ENCODE measurements around the gene NUDT3.

DNA sequence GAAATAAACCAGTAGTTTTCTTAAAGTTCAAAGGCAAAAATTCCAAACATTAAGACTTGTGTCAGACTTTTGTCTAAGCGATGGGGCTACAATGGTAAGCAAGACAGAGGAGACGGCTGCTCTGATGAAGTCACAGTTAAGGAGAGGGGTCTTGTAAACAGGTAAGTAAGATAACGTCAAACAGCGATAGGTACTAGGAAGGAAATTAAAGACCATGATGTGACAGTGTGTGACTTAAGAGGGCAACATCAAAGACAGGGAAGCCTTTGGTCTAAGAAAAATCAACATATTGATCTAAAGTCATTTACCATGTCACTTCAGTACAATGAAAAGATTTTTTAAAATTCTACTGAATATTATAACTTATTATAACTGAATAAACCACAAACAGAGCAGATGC, 23.1 kb downstream of the NUDT3 start:
- no peak for TF ChIP-seq POLR2A (IDR thresholded peaks at IDR 0.05; ENCODE audit: low read length)
- TF ChIP-seq RNF2 (IDR thresholded peaks at IDR 0.05; ENCODE audit: borderline replicate concordance, low read depth): no peak
- no peak for TF ChIP-seq MAX (IDR thresholded peaks at IDR 0.05)
- TF ChIP-seq KDM1A (IDR thresholded peaks at IDR 0.05; ENCODE audit: low read depth): no peak
- TF ChIP-seq HDAC2 (IDR thresholded peaks at IDR 0.05): no peak
- TF ChIP-seq, protein P1, sequence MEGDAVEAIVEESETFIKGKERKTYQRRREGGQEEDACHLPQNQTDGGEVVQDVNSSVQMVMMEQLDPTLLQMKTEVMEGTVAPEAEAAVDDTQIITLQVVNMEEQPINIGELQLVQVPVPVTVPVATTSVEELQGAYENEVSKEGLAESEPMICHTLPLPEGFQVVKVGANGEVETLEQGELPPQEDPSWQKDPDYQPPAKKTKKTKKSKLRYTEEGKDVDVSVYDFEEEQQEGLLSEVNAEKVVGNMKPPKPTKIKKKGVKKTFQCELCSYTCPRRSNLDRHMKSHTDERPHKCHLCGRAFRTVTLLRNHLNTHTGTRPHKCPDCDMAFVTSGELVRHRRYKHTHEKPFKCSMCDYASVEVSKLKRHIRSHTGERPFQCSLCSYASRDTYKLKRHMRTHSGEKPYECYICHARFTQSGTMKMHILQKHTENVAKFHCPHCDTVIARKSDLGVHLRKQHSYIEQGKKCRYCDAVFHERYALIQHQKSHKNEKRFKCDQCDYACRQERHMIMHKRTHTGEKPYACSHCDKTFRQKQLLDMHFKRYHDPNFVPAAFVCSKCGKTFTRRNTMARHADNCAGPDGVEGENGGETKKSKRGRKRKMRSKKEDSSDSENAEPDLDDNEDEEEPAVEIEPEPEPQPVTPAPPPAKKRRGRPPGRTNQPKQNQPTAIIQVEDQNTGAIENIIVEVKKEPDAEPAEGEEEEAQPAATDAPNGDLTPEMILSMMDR (IDR thresholded peaks at IDR 0.05): no peak

All from A549 (cell line).